GM23338 (cell line): ENCODE results near the gene JAKMIP1.

ENCODE experiments used
- CREB1 ChIP-seq: fragments of 250-450 bp; sonication (Bioruptor Pico); IDR thresholded peaks from 2 replicates; pipeline ENCODE4 v1.5.0; 2020; ENCODE audit warnings: low read depth, mild to moderate bottlenecking, moderate library complexity
- CTCF ChIP-seq, 2 experiments: fragments of 200-600 bp in 1 of 2; sonication (generic) in 1 of 2; conservative IDR thresholded peaks; 2 replicates each; pipeline versions ENCODE4 v1.5.1 to v1.6.1; 2016 to 2017; ENCODE audit warnings: antibody characterized with exemption in 2 of 2, low read depth in 2 of 2, mild to moderate bottlenecking in 2 of 2, moderate library complexity in 1 of 2
- EZH2 ChIP-seq: fragments of 200-600 bp; sonication (generic); IDR thresholded peaks from one replicate; pipeline ENCODE4 v1.8.0; 2017; ENCODE audit warnings: antibody characterized with exemption, mild to moderate bottlenecking, low read depth; ENCODE audit not compliant: unreplicated experiment
- EZH2phosphoT487 ChIP-seq: fragments of 200-600 bp; sonication (generic); IDR thresholded peaks from one replicate; pipeline ENCODE4 v1.8.1; 2018; ENCODE audit warnings: antibody characterized with exemption; ENCODE audit not compliant: unreplicated experiment
- NANOG ChIP-seq: IDR thresholded peaks from 2 replicates; pipeline ENCODE4 v1.6.1; 2016; ENCODE audit warnings: antibody characterized with exemption, borderline replicate concordance
- REST ChIP-seq: IDR thresholded peaks from one replicate; pipeline ENCODE4 v1.6.1; 2018; ENCODE audit warnings: antibody characterized with exemption; ENCODE audit not compliant: unreplicated experiment

GRCh38 chr4:6178757-6179156 is 21.6 kb downstream of the JAKMIP1 start:
- TF ChIP-seq CTCF (conservative IDR thresholded peaks at IDR 0.05; ENCODE audit: low read depth in 2 of 2) = no peak
- no peak for TF ChIP-seq REST
- no peak for TF ChIP-seq EZH2phosphoT487
- no peak for TF ChIP-seq EZH2
- no peak for TF ChIP-seq NANOG
- no peak for TF ChIP-seq CREB1 (CRISPR knock-in tag)
